Uterus (tissue), 2 donors: ENCODE data around the gene AXDND1.

ENCODE experiments used
- POLR2A ChIP-seq, 2 donors: fragments of 450-650 bp; IDR thresholded peaks; one replicate each; pipeline ENCODE4 v1.6.1; 2016; ENCODE audit warnings: antibody characterized with exemption in 2 of 2, mild to moderate bottlenecking in 1 of 2, moderate library complexity in 1 of 2
- TF ChIP-seq, protein P1 (sequence below), 4 experiments: fragments of 200-600 bp in 2 of 4; fragments of 450-650 bp in 2 of 4; sonication (generic) in 2 of 4; IDR thresholded peaks; one replicate each; pipeline ENCODE4 v1.5.1; 2016 to 2019; ENCODE audit warnings: antibody characterized with exemption in 4 of 4, mild to moderate bottlenecking in 2 of 4, moderate library complexity in 1 of 4

DNA sequence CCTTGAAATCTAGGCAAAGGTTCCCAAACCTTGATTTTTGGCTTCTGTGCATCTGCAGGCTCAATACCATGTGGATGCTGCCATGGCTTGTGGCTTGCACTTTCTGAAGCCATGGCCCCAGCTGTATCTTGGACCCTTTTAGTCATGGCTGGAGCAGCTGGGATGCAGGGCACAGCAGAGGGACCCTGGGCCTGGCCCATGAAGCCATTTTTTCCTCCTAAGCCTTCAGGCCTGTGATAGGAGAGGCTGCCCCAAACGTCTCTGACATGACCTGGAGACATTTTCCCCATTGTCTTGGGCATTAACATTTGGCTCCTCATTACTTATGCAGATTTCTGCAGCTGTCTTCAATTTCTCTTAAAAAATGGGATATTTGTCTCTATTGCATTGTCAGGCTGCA lies 112.6 kb downstream of the AXDND1 start:
- TF ChIP-seq, protein P1, sequence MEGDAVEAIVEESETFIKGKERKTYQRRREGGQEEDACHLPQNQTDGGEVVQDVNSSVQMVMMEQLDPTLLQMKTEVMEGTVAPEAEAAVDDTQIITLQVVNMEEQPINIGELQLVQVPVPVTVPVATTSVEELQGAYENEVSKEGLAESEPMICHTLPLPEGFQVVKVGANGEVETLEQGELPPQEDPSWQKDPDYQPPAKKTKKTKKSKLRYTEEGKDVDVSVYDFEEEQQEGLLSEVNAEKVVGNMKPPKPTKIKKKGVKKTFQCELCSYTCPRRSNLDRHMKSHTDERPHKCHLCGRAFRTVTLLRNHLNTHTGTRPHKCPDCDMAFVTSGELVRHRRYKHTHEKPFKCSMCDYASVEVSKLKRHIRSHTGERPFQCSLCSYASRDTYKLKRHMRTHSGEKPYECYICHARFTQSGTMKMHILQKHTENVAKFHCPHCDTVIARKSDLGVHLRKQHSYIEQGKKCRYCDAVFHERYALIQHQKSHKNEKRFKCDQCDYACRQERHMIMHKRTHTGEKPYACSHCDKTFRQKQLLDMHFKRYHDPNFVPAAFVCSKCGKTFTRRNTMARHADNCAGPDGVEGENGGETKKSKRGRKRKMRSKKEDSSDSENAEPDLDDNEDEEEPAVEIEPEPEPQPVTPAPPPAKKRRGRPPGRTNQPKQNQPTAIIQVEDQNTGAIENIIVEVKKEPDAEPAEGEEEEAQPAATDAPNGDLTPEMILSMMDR (IDR thresholded peaks at IDR 0.05): no peak
- no peak for TF ChIP-seq POLR2A (IDR thresholded peaks at IDR 0.05)
